Ovary (tissue), 3 donors: Measurements from ENCODE around the gene ZNF254.

Experiments
- EP300 ChIP-seq: sonication (generic); formaldehyde crosslinking; IDR thresholded peaks from one replicate; pipeline ENCODE4 v1.6.1; 2017; ENCODE audit warnings: antibody characterized with exemption
- POLR2A ChIP-seq: fragments of 450-650 bp; IDR thresholded peaks from one replicate; pipeline ENCODE4 v1.6.1; 2017; ENCODE audit warnings: antibody characterized with exemption, mild to moderate bottlenecking, moderate library complexity
- TF ChIP-seq, protein P1 (sequence below), 3 donors: fragments of 450-650 bp in 2 of 3; fragments of 200-600 bp in 1 of 3; IDR thresholded peaks; one replicate each; pipeline versions ENCODE4 v1.5.1 to v1.8.0; 2016 to 2022; ENCODE audit warnings: antibody characterized with exemption in 3 of 3, mild to moderate bottlenecking in 1 of 3
- donor health status: DM: no; HTN: no; CAD: no.

DNA sequence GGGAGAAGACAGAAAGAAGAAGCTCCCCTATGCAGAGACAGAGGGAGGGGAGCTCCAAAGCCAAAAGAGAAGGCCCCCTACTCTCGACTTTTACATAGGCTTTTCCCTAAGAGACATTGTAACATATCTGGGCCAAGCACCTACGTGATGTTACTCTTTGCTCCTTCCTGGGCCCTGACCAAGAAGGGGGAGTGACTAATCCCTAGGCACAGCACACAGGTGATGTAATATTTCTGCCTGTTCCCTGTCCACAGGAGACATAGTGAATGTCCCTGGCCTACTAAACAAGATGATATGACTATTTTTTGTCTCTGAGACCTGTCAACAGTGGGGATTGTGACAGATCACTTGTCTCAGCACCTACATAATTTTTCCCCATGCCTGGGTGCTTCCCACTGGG is 15.9 kb upstream of the ZNF254 start:
- TF ChIP-seq, protein P1, sequence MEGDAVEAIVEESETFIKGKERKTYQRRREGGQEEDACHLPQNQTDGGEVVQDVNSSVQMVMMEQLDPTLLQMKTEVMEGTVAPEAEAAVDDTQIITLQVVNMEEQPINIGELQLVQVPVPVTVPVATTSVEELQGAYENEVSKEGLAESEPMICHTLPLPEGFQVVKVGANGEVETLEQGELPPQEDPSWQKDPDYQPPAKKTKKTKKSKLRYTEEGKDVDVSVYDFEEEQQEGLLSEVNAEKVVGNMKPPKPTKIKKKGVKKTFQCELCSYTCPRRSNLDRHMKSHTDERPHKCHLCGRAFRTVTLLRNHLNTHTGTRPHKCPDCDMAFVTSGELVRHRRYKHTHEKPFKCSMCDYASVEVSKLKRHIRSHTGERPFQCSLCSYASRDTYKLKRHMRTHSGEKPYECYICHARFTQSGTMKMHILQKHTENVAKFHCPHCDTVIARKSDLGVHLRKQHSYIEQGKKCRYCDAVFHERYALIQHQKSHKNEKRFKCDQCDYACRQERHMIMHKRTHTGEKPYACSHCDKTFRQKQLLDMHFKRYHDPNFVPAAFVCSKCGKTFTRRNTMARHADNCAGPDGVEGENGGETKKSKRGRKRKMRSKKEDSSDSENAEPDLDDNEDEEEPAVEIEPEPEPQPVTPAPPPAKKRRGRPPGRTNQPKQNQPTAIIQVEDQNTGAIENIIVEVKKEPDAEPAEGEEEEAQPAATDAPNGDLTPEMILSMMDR (IDR thresholded peaks at IDR 0.05) = no peak
- no peak for TF ChIP-seq POLR2A
- TF ChIP-seq EP300 = no peak
